GM12891 (cell line): Measurements from ENCODE around the gene ROMO1.
A peak's percentile ranks its signal among the peaks of the same experiment; 100 is the strongest.

Experiments
- DNase-seq: peaks from one replicate; pipeline ENCODE4 v3.0.0; 2011; ENCODE audit warnings: low spot score; ENCODE audit not compliant: insufficient read length
- FAIRE-seq: peaks from 2 replicates; lab custom pipeline; 2011; peaks lifted over from hg19 to GRCh38; lab: Jason Lieb, UNC
- PAX5 ChIP-seq: IDR thresholded peaks from 2 replicates; pipeline ENCODE4 v1.6.1; 2011; ENCODE audit warnings: low read length, moderate library complexity, mild to moderate bottlenecking; ENCODE audit not compliant: insufficient read depth, severe bottlenecking
- POLR2A ChIP-seq: IDR thresholded peaks from 2 replicates; pipeline ENCODE4 v1.6.1; 2011; ENCODE audit warnings: low read depth, low read length, control low read depth
- POLR2AphosphoS5 ChIP-seq: IDR thresholded peaks from 2 replicates; pipeline ENCODE4 v1.6.1; 2011; ENCODE audit warnings: low read depth, low read length, control low read depth
- POU2F2 ChIP-seq: IDR thresholded peaks from 2 replicates; pipeline ENCODE4 v1.6.1; 2011; ENCODE audit warnings: low read depth, mild to moderate bottlenecking, control low read depth, low read length, moderate library complexity
- SPI1 ChIP-seq: IDR thresholded peaks from 2 replicates; pipeline ENCODE4 v1.6.1; 2011; ENCODE audit warnings: low read depth, low read length, control low read depth
- TAF1 ChIP-seq: IDR thresholded peaks from 2 replicates; pipeline ENCODE4 v1.6.1; 2011; ENCODE audit warnings: low read depth, low read length, control low read depth

The ROMO1 gene

GRCh38 chr20:35660122-35660937 lies 38.9 kb upstream of the ROMO1 start:
- no peak for TF ChIP-seq SPI1
- no peak for TF ChIP-seq POLR2A
- TF ChIP-seq POU2F2: no peak
- no peak for TF ChIP-seq TAF1
- no peak for TF ChIP-seq POLR2AphosphoS5
- no peak for TF ChIP-seq PAX5
- FAIRE-seq: no peak

DNA sequence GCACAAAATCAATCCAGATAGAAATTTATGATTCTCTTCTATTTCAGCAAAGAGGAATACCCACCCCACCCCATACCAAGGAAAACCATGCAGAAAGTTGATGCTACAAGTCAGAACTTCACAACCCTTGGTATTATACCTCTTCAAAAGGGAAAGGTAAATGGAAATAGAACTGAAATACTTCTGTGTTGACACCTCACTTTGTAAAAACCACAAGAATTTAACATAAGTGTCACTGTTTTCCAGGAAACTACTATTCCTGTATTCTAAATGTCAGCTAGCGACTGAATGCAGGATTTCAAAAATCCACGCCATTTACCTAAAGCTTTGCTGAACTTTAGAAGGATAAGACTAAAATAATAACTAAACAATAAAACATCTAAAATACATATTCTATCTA lies 38.2 kb upstream of the ROMO1 start:
- FAIRE-seq: no peak
- TF ChIP-seq POU2F2 (no peak), PAX5 (no peak), TAF1 (no peak), POLR2AphosphoS5 (no peak), POLR2A (no peak), SPI1 (no peak)

More at GRCh38 chr20:35660122-35660937, 38.9 kb upstream of the ROMO1 start:
- DNase-seq: no peak

GRCh38 chr20:35661908-35662307 lies 37.3 kb upstream of the ROMO1 start:
- FAIRE-seq: no peak
- TF ChIP-seq SPI1: no peak
- TF ChIP-seq POLR2A: no peak
- TF ChIP-seq POU2F2: no peak
- TF ChIP-seq POLR2AphosphoS5: no peak
- no peak for TF ChIP-seq PAX5
- TF ChIP-seq TAF1: no peak
- no peak for DNase-seq

More for the DNA sequence above, 38.2 kb upstream of the ROMO1 start:
- DNase-seq: no peak

- no peak for TF ChIP-seq POU2F2
- FAIRE-seq (no peak), DNase-seq (no peak)
Measured at GRCh38 chr20:35662551-35662950, 36.7 kb upstream of the ROMO1 start.

DNA sequence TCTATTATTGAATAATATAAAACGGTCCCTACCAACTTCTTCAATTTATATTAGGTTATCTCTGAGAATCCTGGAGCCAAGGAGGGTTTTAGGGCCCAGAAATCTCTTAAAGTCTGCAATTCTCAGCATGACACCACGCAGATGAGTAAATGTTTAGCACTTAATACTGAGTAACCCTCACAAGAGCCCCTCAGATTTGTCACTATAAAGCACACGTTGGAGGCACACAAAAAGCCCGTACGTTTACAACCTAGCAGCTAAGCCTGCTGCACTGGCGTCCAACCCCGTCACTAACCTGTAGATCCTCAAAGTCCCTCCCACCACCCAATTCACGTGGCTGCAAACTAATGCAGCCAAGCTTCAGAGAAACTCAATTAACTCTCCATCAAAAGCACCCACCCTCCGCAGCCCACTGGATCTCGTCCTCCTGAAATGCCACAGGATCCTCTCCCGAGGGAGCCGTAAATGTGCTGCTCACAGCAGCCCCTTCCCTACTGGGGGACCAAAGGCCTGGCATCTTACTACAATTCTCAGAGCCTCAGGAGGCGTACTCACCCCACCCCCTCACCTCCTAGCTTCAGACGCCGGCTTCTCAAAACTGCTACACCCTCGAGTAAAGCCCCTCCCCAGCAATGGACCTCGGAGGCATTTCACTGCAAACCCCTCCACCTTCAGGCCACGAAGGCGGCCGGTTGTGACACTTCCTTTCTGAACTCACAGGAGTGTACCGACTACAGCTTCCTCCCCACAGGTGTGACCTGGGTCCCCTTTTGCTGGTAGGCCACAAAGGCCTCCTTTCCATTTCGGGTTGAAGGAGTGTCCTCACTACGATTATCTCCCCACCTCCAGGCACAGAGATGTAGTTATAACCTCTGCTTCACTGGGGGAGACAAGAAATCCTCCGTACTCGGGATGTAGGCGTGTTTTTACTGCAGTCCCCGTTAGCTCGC lies 35.4 kb upstream of the ROMO1 start:
- DNase-seq (peak; percentile 25), FAIRE-seq (peak; percentile 92)
- peak; percentile 84; the same call in 1 of the 2 replicates for TF ChIP-seq POLR2AphosphoS5
- TF ChIP-seq TAF1: no peak
- TF ChIP-seq POU2F2: peak; percentile 55
- TF ChIP-seq SPI1: peak; percentile 60

DNA sequence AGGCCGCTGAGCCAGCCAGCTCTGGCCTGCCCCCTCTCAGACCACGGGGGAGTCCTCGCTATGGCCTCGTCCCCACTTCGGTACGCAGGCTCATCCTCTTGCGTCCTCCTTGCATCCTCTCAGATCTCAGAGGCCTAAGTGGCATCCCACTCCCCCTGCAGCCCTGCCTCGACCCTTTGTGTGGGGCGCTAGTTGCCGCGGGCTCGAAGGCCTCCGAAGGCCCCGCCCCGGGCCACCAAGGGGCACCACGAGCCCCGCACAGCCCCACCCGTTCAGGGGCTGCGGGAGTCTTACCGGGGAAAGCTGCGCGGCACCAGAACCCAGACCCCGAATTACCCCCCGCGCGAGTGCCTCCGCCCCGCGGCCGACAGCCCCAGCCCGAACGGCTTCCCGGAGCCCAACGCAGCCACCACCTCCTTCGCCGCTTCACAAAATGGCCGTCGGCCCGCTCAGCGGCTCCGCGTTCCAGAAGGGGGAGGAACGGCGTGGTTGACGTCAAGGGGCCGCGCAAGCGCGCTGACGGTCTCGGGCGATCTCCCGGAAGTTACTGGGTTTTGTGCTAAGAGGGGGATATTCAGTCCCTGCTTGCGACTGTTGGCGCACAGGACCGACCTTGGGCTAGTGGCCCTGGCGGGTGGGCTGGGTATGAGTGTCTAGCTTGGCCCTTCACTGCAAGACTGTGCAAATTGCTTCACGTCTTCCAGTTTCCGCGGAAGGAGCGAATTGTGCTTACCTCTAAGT lies 34.6 kb upstream of the ROMO1 start, which contains the start of the genes CPNE1 and RBM12:
Gene CPNE1 (minus strand): TSS at position 435 of the 741 bp plus-strand sequence. CDS start 31,977 bp downstream, outside the sequence.
Gene RBM12 (minus strand): TSS at position 435 of the 741 bp plus-strand sequence. CDS start 9,578 bp downstream, outside the sequence.
- peak; percentile 98 for FAIRE-seq
- TF ChIP-seq PAX5 (peak; percentile 22), POLR2A (peak; percentile 96), SPI1 (no peak), POU2F2 (peak; percentile 61), POLR2AphosphoS5 (peak; percentile 97), TAF1 (peak; percentile 92)
- DNase-seq: peak; percentile 95

GRCh38 chr20:35665949-35666288 lies 33.3 kb upstream of the ROMO1 start:
- DNase-seq: no peak
- TF ChIP-seq PAX5: no peak
- TF ChIP-seq POLR2A: no peak
- no peak for TF ChIP-seq POLR2AphosphoS5
- TF ChIP-seq POU2F2: no peak
- no peak for TF ChIP-seq TAF1
- TF ChIP-seq SPI1: no peak
- no peak for FAIRE-seq

DNA sequence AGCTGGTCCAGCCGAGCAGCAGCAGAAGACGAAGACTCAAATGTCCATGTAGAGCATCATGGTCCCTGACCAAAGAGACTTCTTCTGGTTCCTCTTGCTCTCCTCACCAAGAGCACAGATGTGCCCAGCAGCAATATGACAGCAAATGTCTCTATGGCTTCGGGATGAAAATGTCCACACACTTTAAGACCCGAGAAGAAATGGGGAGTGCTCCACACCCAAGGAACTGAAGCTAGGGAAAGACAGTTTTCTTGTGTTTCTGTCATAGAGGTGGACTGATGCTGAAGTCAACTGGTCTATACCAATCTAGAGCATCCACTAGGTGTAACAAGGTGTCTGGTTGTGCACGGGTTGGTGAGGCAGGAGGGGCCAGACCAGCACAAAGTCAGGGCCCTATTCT lies 30.0 kb upstream of the ROMO1 start:
- no peak for TF ChIP-seq TAF1
- no peak for TF ChIP-seq SPI1
- FAIRE-seq (no peak), DNase-seq (no peak)

DNA sequence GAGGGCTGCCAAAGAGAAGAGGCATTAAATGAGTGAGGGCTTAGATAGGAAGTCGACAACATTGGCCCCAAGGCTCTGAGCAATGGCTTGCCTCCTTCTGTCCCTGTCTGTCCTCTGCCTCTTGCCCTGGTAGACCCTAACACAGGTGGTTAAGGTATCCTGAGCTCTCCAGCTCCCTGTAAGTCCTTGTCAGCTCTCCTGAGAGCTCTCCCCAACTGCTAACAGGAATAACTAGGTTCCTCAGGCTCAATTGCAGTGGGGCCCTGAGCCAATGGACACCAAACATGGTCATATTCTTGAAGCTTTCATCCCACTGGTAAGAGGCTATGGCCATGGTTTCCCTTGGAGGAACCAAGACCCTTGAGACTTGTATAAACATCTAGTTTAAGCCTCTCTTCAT lies 29.5 kb upstream of the ROMO1 start:
- TF ChIP-seq POLR2AphosphoS5 (no peak), SPI1 (no peak), POU2F2 (no peak), PAX5 (no peak), POLR2A (no peak), TAF1 (no peak)
- DNase-seq: no peak
- no peak for FAIRE-seq

GRCh38 chr20:35673884-35674283 lies 25.3 kb upstream of the ROMO1 start:
- TF ChIP-seq TAF1: no peak
- TF ChIP-seq POU2F2: no peak
- TF ChIP-seq POLR2A: no peak
- TF ChIP-seq PAX5: no peak
- no peak for TF ChIP-seq SPI1
- no peak for TF ChIP-seq POLR2AphosphoS5
- FAIRE-seq: no peak
- DNase-seq: no peak
